GM18867 (cell line): ENCODE data around the gene TXNRD1.
"Not testable (repeated sequence)": the region's sequence is repeated elsewhere in the genome, so short reads cannot be mapped to it uniquely, and the experiment has no call there.

Experiments
- ATAC-seq: cut with Tn5 transposase; IDR thresholded peaks from one replicate; pipeline ENCODE4 v1.9.1; 2021; ENCODE audit warnings: mild to moderate bottlenecking, moderate library complexity; ENCODE audit not compliant: unreplicated experiment

Gene TXNRD1

GRCh38 chr12:104215638-104216297 is at the start of gene TXNRD1:
Gene TXNRD1, plus strand, starts transcription at chr12:104215779. Its CDS starts 24 bp downstream, at chr12:104215803.
- ATAC-seq, result peak; percentile 94

- ATAC-seq, result no peak
These were observed 49.8 kb upstream of the TXNRD1 start for GRCh38 chr12:104165801-104166200.

- ATAC-seq, result no peak
These were observed 49.1 kb upstream of the TXNRD1 start for GRCh38 chr12:104166465-104166864.

- ATAC-seq, result no peak
These were observed 47.8 kb upstream of the TXNRD1 start for GRCh38 chr12:104167519-104168458.

GRCh38 chr12:104168596-104168995 is 47.0 kb upstream of the TXNRD1 start:
- no peak for ATAC-seq

GRCh38 chr12:104171785-104172569 is 43.6 kb upstream of the TXNRD1 start:
- no peak for ATAC-seq

- ATAC-seq, result no peak
These were observed 43.0 kb upstream of the TXNRD1 start for GRCh38 chr12:104172570-104172947.

- not testable (repeated sequence) for ATAC-seq
These were observed 41.8 kb upstream of the TXNRD1 start for GRCh38 chr12:104173804-104174203.

GRCh38 chr12:104175726-104176247 is 39.8 kb upstream of the TXNRD1 start:
- ATAC-seq, result no peak

- ATAC-seq, result no peak
These were observed 38.3 kb upstream of the TXNRD1 start for GRCh38 chr12:104177336-104177662.

GRCh38 chr12:104177663-104178501 is 37.7 kb upstream of the TXNRD1 start:
- no peak for ATAC-seq

GRCh38 chr12:104180374-104180773 is 35.2 kb upstream of the TXNRD1 start:
- no peak for ATAC-seq

GRCh38 chr12:104181313-104181712 is 34.3 kb upstream of the TXNRD1 start:
- ATAC-seq, result no peak

GRCh38 chr12:104182144-104182543 is 33.4 kb upstream of the TXNRD1 start:
- ATAC-seq, result no peak

- no peak for ATAC-seq
These were observed 32.8 kb upstream of the TXNRD1 start for GRCh38 chr12:104182621-104183378.

- ATAC-seq, result no peak
These were observed 32.1 kb upstream of the TXNRD1 start for GRCh38 chr12:104183443-104183842.

GRCh38 chr12:104187446-104188155 is 28.0 kb upstream of the TXNRD1 start:
- ATAC-seq, result no peak

- no peak for ATAC-seq
These were observed 27.0 kb upstream of the TXNRD1 start for GRCh38 chr12:104188534-104188933.
